HG03025 (cell line): ENCODE data around the gene ADGRA1.
"Not testable (repeated sequence)": the region's sequence is repeated elsewhere in the genome, so short reads cannot be mapped to it uniquely, and the experiment has no call there.

Experiments
- ATAC-seq: cut with Tn5 transposase; IDR thresholded peaks from one replicate; pipeline ENCODE4 v1.9.1; 2021; ENCODE audit warnings: mild to moderate bottlenecking, moderate library complexity; ENCODE audit not compliant: unreplicated experiment, low FRiP score

Gene ADGRA1

DNA sequence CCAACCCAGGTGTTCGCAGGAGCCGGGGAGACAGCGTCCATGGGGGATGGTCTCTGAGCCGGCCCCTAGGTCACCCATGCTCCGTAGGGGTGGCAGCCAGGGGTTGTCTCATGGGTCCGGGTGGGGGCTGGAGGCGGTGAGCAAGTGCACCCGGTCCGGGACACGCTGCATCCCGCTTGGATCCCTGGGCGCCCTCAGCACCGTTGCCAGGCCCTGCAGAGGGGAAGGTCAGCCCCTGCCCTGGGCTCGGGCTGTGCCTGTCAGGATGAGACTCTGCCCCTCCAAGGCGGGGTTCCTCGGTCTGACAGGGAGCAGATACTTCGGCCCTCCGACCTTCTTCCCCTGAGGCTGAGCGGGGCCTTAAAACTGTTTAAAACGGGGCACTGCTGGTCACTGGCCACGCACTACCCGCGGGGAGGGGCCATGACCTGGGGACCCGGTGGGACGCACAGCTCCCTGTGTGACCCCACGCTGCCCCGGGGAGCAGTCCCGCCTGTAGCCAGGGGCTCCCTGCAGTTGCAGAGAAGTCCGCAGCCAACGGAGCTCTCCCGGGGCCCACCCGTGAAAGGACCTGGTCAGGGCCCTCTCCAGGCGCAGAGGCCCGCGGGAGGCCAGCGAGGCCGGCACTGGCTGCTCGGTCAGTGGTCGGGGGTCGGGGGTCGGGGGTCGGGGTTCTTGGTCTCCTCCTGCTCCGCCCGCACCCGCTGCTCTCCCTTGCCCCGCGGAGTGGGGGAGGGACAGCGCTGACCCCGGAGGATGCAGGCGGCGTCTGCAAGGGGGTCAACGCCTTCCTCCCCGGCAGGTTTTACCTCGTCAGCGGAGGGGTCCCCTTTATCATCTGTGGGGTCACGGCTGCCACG lies 38.9 kb downstream of the ADGRA1 start:
- ATAC-seq = no peak

DNA sequence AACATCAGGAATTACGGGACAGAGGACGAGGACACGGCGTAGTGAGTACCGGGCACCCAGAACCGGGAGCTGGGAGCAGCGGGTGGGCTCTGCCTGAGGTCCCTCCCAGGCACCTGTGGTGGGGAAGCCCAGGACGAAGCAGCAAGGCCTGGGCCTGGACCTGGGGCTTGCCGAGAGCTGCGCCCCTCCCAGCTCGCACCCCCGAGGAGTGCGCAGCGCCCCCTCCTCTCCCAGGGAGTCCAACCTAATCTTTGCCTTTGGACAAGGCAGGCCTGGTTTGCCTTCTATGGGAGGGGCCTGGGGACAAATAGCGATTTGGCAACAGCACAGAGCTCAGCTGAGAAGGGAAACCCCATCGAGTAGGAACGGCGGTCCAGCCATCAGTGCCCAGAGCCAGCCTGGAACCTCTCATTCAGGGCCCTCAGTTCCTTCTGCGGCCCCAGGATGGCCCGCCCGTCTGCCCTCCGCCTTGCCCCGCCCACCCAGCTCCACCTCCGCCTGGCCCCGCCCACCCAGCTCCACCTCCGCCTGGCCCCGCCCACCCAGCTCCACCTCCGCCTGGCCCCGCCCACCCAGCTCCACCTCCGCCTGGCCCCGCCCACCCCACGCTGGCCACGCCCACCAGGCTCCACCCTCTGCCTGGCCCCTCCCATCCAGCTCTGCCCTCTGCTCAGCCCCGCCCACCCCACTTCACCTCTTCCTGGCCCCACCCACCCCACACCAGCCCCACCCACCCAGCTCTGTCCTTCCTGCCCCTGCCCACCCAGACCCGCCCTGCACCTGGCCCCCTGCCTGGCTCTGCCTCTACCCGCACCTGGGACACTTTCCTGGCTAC lies 39.8 kb downstream of the ADGRA1 start:
- ATAC-seq = no peak

DNA sequence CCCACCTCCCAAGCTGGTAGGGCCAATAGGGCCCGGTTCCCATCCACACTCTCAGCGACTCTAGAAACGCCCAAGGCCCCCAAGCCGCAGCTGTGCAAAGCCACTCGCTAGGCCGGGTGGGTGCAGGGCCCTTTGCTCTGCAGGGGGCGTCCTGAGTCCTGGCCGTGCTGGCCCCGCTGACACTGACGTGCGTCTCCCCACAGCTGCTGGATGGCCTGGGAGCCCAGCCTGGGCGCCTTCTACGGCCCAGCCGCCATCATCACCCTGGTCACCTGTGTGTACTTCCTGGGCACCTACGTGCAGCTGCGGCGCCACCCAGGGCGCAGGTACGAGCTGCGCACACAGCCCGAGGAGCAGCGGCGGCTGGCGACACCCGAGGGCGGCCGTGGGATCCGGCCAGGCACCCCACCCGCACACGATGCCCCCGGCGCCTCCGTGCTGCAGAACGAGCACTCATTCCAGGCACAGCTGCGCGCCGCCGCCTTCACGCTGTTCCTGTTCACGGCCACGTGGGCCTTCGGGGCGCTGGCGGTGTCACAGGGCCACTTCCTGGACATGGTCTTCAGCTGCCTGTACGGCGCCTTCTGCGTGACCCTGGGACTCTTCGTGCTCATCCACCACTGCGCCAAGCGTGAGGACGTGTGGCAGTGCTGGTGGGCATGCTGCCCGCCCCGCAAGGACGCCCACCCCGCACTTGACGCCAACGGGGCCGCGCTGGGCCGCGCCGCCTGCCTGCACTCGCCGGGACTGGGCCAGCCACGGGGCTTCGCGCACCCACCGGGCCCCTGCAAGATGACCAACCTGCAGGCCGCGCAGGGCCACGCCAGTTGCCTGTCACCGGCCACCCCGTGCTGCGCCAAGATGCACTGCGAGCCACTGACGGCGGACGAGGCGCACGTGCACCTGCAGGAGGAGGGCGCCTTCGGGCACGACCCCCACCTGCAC lies 40.7 kb downstream of the ADGRA1 start:
- ATAC-seq = no peak

DNA sequence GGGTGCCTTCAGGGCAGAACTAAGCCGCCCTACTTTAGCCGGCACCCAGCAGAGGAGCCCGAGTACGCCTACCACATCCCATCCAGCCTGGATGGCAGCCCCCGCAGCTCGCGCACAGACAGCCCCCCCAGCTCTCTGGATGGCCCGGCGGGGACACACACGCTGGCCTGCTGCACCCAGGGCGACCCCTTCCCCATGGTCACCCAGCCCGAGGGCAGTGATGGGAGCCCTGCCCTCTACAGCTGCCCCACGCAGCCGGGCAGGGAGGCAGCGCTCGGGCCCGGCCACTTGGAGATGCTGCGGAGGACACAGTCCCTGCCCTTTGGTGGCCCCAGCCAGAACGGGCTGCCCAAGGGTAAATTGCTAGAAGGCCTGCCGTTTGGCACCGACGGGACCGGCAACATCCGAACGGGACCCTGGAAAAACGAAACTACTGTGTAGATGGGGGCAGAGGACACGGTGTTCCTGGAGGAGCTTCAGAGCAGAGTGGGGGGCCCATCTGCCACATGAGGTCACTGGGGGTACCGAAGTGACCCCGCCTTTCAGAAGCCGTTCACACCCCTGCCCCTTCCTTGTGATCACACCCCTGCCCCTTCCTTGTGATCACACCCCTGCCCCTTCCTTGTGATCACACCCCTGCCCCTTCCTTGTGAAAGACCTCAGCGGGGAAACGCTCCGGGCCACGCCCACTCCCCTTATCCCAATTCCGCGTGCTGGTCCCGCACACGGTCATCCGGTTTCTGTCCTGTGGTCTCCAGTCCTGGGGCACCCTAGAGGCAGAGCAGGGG lies 41.5 kb downstream of the ADGRA1 start:
- ATAC-seq = no peak

DNA sequence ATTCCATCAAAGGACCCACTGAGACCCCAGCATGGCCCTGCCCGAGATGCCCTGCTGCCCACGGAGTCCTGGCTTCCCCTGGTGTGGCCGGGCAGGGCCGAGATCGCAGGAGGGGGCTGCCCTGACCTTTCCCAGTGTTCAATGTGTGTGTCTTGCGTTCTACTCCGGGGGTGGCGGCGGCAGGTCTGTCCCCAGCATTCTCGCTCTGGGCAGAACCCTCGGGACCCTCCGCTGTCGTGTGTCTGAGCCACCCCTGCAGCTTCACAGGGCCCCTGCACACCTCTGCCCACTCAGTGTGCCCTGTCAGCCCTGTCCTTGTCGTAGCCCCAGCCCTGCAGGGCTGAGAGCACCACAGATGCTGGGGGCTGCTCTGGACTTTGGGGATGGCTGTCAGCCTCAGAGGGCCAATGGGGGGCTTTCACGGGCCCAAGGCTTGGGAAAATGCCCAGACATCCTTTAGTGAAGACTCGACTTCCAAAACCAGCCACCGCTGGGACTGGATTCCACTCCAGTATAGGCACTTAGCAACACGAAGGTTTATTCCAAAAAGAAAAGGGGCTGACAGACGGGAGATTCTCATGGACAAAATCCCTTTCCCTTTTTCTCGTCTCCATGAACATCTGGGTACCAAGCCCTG lies 42.3 kb downstream of the ADGRA1 start:
- ATAC-seq = no peak

DNA sequence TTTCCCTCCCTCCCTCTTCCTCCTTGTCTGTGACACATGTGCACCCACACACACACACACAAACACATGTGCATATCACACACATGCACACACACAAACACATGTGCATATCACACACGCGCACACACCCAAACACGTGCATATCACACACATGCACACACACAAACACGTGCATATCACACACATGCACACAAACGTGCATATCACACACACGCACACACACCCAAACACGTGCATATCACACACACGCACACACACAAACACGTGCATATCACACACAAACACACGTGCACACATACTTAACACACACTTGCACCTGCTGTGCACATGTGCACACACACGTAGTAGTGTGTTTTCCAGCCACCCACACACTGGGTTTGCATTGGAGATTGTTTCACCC lies 42.9 kb downstream of the ADGRA1 start:
- no peak for ATAC-seq

DNA sequence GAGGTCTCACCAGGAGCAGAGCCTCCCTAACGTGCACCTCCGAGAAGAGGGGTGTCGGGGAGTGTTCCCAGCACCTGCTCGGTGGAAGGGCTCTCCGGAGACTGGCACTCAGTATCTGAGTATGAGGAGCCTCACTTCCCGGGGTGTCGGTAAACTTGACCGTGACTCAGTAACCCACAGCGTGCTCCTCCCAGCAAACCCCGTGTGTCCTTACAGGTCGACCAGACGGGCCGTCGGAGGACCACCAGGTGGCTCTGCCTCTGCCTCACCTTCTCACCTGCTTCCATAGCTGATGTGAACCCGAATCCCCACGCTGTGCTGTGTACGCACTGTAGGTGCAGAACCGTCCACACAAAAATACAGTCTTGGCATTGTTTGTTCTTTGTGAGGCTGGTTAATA lies 43.3 kb downstream of the ADGRA1 start:
- ATAC-seq = no peak

DNA sequence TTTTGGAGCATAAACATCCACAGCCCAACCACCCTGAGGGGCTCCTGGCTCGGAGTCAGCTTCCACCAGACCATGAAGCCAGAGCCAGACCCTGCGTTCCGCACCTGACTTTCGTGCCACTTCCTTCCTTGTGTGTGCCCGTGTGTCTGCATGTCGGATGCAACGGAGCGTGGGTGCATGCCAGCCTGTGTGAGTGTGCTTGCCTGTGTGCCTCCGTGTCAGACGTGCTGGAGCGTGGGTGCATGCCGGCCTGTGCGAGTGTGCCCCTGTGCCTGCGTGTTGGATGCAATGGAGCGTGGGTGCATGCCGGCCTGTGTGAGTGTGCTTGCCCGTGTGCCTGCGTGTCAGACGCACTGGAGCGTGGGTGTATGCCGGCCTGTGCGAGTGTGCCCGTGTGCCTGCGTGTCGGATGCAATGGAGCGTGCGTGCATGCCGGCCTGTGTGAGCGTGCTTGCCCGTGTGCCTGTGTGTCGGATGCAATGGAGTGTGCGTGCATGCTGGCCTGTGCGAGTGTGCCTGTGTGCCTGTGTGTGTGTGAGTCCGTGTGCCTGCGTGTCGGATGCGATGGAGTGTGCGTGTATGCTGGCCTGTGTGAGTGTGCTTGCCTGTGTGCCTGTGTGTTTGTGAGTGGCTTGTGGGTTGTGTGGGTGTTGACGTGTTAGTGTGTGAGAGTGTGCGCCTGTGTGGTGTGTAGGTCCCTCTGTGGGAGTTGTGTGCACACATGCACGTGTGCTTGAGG lies 44.2 kb downstream of the ADGRA1 start:
- ATAC-seq = no peak

DNA sequence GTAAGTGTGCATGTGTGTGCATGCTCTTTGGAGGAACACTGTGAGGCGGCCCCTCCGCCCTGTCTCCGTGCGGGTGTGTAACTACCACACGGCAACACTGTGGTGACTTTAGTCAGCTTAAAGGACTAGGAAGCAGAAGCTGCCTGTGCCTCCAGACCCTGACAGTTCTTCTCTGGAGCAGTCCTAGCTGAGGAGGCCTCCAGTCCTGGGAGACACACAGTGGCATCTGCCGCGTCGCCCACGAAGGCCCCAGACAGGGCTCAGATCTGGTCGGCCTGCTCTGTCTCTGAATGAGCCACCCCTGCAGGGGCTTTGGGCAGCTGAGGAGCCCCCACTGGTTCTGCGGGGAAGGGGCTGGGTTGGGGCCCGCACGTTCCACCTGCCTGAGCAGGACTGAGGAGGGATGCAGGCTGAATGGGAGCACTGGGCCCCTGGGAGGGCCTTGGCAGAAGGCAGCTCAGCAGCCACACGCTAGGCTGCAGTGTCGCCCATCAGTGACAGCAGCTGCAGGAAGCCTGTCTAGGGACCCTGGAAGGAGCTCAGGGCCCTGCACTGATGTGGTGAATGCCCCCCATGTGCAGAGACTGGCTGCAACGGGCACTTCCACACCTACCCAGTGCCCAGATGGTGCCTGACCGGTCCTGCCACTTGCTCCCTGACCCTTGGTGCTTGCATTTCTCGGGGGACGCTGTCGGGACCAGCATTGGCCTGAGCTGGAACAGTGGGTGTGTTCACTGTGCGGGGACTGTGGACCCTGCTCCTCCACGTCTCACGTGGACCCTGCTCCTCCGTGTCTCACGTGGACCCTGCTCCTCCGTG lies 45.0 kb downstream of the ADGRA1 start:
- no peak for ATAC-seq

DNA sequence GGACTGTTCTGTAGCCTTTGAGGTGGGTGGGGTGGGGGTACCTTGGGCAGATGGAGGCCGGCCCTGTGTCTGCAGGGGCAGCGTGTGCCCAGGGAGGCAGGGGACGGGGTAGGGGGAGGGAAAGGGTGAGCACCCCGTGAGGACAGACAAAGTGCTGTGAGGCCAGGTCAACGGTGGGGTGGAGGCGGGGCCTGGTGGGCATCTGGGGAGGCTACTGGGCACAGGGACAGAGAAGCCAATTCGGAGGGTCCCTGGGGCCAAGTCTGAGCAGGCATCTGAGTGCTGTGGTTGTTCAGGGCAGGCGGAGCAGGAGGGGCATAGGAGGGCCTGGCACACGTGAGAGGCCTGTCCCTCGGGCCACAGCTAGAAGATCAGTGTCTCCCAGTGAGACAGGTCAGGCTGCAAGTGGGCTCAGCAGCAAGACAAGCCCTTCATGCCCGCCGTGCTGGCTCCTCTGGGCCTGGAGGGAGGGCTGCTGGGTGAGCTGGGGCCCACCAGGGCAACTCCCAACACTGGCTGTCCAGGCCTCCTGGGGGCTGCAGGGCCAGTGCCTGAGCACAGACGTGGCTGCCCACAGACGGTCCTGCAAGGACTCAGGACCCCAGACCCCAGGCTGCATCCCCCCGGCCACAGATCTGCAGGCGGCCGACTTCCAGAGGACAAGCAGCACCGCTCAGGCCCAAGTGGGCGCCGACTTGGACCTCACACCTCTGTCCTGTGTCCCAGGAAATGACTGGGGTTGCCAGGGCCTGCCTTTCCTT lies 45.9 kb downstream of the ADGRA1 start:
- no peak for ATAC-seq

DNA sequence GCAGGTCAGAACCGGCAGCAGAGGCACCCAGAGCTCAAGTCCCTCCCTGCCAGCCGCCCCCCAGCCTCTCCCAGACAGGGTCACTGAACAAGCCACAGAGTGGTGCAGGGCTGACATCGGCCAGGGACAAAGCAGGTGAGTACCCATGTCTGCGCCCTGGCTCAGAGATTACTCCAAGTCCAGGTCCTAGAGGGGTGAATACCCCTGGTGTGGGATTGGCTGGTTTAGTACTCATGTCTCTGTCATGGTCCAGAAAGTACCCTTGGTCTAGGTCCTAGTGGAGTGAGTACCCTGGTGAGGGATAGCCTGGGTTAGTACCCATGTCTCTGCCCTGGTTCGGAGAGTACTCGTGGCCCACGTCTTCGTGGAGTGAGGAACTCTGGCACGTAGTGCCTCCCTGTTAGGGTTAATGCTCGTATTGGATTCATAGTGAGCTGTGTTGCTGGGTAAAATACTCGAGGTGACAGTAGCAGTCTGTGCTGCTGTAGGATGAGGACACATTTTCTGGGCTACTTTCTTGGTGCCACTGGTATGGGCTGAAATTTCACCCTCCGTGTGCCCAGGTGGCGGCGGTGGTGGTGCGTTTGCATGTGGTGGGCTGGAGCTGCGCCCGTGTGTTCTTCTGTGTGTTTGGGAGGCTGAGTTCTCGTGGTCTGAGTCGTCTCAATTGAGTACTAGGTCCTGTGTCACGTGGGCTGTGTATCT lies 46.8 kb downstream of the ADGRA1 start:
- ATAC-seq = no peak

DNA sequence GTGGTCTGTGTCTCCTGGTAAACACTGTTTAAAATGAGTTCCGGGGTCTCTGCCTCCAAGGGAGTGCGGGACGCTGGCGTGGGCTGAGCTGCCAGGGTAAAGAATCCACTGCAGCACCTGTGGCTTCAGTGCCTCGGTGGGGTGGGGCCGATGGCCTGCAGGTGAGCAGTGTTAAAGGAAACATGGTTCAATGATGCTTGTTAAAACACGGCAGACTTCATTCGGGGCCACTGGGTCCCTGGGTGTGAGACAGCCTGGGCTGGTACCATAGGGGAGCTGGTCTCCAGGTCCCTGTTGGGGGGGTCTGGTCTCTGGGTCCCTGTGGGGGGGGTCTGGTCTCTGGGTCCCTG lies 47.4 kb downstream of the ADGRA1 start:
- ATAC-seq = no peak

DNA sequence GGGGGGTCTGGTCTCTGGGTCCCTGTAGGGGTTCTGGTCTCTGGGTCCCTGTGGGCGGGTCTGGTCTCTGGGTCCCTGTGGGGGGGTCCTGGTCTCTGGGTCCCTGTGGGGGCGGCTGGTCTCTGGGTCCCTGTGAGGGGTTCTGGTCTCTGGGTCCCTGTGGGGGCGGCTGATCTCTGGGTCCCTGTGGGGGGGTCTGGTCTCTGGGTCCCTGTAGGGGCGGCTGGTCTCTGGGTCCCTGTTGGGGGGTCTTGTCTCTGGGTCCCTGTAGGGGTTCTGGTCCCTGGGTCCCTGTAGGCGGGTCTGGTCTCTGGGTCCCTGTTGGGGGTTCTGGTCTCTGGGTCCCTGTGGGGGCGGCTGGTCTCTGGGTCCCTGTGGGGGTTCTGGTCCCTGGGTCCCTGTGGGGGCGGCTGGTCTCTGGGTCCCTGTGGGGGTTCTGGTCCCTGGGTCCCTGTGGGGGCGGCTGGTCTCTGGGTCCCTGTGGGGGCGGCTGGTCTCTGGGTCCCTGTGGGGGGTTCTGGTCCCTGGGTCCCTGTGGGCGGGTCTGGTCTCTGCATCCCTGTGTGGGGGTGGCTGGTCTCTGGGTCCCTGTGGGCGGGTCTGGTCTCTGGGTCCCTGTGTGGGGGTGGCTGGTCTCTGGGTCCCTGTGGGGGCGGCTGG lies 49.9 kb downstream of the ADGRA1 start:
- ATAC-seq = not testable (repeated sequence)

DNA sequence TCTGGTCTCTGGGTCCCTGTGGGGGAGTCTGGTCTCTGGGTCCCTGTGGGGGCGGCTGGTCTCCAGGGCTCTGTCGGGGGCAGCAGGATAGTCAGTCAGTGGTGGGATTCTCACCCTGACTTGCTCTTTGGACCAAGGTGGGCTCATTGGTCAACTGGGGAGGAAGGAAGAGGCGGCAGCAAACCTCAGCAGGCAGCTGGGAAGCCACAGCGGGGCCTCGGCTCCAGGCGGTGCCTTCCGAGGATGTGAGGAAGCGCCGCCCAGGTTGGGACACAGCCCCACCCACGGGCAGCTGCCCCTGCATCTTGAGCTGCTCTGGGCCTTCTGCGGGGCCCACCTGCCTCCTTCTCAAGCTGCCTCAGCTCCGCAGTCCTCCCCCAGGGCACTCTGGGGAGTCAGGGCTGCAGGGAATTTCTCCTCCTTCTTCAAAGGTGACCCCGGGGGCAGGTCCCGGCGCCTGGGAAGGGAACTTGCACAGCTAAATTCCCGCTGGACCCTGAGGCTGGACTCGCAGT lies 51.9 kb downstream of the ADGRA1 start:
- no peak for ATAC-seq

DNA sequence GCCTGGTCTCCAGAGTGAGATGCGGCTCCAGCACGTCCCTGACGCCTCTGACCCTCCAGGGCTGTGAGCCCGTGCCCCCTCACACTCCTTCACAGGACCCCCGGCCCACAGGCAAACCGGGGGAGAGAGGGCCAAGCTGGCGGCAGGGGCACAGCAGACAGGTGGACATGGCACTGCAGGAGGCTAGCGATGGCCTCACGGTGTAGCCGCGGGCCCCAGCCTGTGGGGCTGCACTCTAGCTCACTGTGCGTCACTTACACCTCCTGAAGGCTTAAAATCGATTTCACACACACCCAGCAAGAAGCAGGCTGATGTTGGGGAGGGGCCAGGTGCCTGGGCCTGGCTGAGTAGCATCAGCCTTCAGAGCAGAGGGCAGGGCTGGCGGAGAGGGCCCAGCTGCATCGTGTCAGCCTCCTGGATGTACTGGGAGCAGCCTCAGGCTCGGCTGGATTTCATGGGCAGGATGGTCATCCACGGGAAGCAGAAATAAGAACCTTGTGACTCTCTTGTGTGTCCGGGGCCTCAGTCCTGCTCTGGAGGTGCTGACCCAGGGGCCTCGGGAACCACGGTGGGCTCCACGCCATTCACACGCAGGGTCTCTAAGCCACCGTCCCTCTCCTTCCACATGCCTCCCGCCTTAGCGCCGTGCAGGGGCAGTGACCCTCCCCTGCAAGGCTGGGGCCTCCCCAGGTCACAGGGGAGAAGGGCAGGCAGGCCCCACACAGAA lies 52.9 kb downstream of the ADGRA1 start:
- no peak for ATAC-seq
